Right ventricle myocardium superior (tissue), 1 donor: ENCODE measurements around the gene AKAP11. TPM values are rescaled to one million over a fixed set of nuclear protein-coding genes. Genes with fewer than 3 reads are reported as not detected.

ENCODE experiments used
- ATAC-seq: fragments of 200-7000 bp; cut with Tn5 transposase; one replicate; pipeline ENCODE4 v1.9.1; 2020; ENCODE audit warnings: mild to moderate bottlenecking; ENCODE audit not compliant: poor library complexity
- DNase-seq: peaks from one replicate; pipeline ENCODE4 v3.0.0-alpha.2; 2020
- intact Hi-C: fragments of 100-400 bp; cut with DNase I; formaldehyde crosslinking; loops from one replicate; pipeline ENCODE4 v1.11.2; 2022
- total RNA-seq: library from RNA; stranded (reverse); fragmentation: NEBNext Ultra II Directional; extraction: Animal tissue kit (Norgen Biotek cat#: 25700); gene quantifications from one replicate; pipeline ENCODE4 v1.2.1, GENCODE V29; 2021
- donor health status: DM: no; HTN: yes; CAD: no; lungs with severe emphysema.

AKAP11 gene
- total RNA-seq, 1 donor from 2014 or later: 20.7 TPM

GRCh38 chr13:42363941-42364612 lies 92.1 kb downstream of the AKAP11 start:
- no peak for ATAC-seq

GRCh38 chr13:42364613-42365000 lies 92.7 kb downstream of the AKAP11 start:
- ATAC-seq (no peak), DNase-seq (no peak)
- intact Hi-C loops: no loop called here

More at GRCh38 chr13:42363941-42364612, 92.1 kb downstream of the AKAP11 start:
- intact Hi-C loops: no loop called here
- no peak for DNase-seq

- intact Hi-C loops: no loop called here
- DNase-seq: no peak
- no peak for ATAC-seq
Observed at GRCh38 chr13:42367831-42368230, 95.9 kb downstream of the AKAP11 start.

- DNase-seq (no peak), ATAC-seq (no peak)
- intact Hi-C loops: no loop called here
Observed at GRCh38 chr13:42369071-42369797, 97.3 kb downstream of the AKAP11 start.

GRCh38 chr13:42370229-42370628 lies 98.3 kb downstream of the AKAP11 start:
- intact Hi-C loops: no loop called here
- DNase-seq (no peak), ATAC-seq (no peak)

Other genes with a start within 250 kb of the AKAP11 start
- 4.2 TPM for gene DGKH, start 223.5 kb upstream of the AKAP11 start, total RNA-seq